HL-60 (cell line): ENCODE results near the gene LDHAL6A.

Experiments
- CTCF ChIP-seq: IDR thresholded peaks from one replicate; pipeline ENCODE4 v1.5.1; 2011; ENCODE audit warnings: low read length, control low read depth, inconsistent platforms; ENCODE audit not compliant: insufficient read depth
- GABPA ChIP-seq: IDR thresholded peaks from 2 replicates; pipeline ENCODE4 v1.6.1; 2012; ENCODE audit warnings: low read depth
- POLR2AphosphoS5 ChIP-seq: IDR thresholded peaks from 2 replicates; pipeline ENCODE4 v1.6.1; 2012; ENCODE audit warnings: low read depth

- TF ChIP-seq CTCF: no peak
- TF ChIP-seq POLR2AphosphoS5: no peak
- no peak for TF ChIP-seq GABPA
Measured at GRCh38 chr11:18419040-18419439, 36.6 kb upstream of the LDHAL6A start.
